DOHH2 (cell line): ENCODE measurements around the gene VWF.

Source experiments
- CTCF ChIP-seq: fragments of 200-600 bp; sonication (generic); IDR thresholded peaks from one replicate; pipeline ENCODE4 v1.5.1; 2014; ENCODE audit warnings: antibody characterized with exemption, mild to moderate bottlenecking, low read depth, low read length; ENCODE audit not compliant: poor library complexity, severe bottlenecking
- EZH2phosphoT487 ChIP-seq: fragments of 200-600 bp; sonication (generic); IDR thresholded peaks from 2 replicates; pipeline ENCODE4 v1.6.1; 2017; ENCODE audit warnings: borderline replicate concordance, mild to moderate bottlenecking, antibody characterized with exemption, low read length, moderate library complexity, mixed read lengths

- TF ChIP-seq CTCF, result no peak
- no peak for TF ChIP-seq EZH2phosphoT487
Measured at GRCh38 chr12:6065131-6065862, 59.2 kb downstream of the VWF start.
